Activated T-cell treated with anti-CD3 and anti-CD28 coated beads for 24 hours (primary cell): Measurements from ENCODE around the gene RASGRP2.

Experiments
- DNase-seq: peaks from one replicate; pipeline ENCODE4 v3.0.0-alpha.2; 2020; ENCODE audit warnings: low read depth

Gene RASGRP2

GRCh38 chr11:64743591-64744543 is at the start of gene RASGRP2:
RASGRP2 (minus strand) TSS chr11:64744142; CDS start chr11:64742866, 1,276 bp downstream.
- peak; percentile 61 for DNase-seq

- no peak for DNase-seq
Measured at GRCh38 chr11:64792482-64792881, 48.5 kb upstream of the RASGRP2 start.

GRCh38 chr11:64791781-64792291 is 47.9 kb upstream of the RASGRP2 start:
- DNase-seq: no peak

GRCh38 chr11:64790205-64791095 is 46.5 kb upstream of the RASGRP2 start:
- no peak for DNase-seq

- no peak for DNase-seq
Measured at GRCh38 chr11:64789331-64790204, 45.6 kb upstream of the RASGRP2 start.

- no peak for DNase-seq
Measured at GRCh38 chr11:64788321-64789215, 44.6 kb upstream of the RASGRP2 start.

GRCh38 chr11:64787526-64788320 is 43.8 kb upstream of the RASGRP2 start:
- DNase-seq: no peak

- no peak for DNase-seq
Measured at GRCh38 chr11:64786308-64786707, 42.4 kb upstream of the RASGRP2 start.

- no peak for DNase-seq
Measured at GRCh38 chr11:64784813-64785581, 41.1 kb upstream of the RASGRP2 start.

GRCh38 chr11:64778473-64779298 is 34.7 kb upstream of the RASGRP2 start, which contains the start of gene SF1:
SF1 (minus strand) TSS chr11:64778542; CDS start chr11:64778392, 150 bp downstream.
- peak; percentile 99 for DNase-seq

- no peak for DNase-seq
Measured at GRCh38 chr11:64778223-64778472, 34.2 kb upstream of the RASGRP2 start.

GRCh38 chr11:64777449-64778222 is 33.7 kb upstream of the RASGRP2 start:
- peak; percentile 73 for DNase-seq

GRCh38 chr11:64776875-64777274 is 32.9 kb upstream of the RASGRP2 start:
- no peak for DNase-seq

- DNase-seq: no peak
Measured at GRCh38 chr11:64776425-64776824, 32.5 kb upstream of the RASGRP2 start.

- DNase-seq: no peak
Measured at GRCh38 chr11:64774144-64774543, 30.2 kb upstream of the RASGRP2 start.

GRCh38 chr11:64772303-64773018 is 28.5 kb upstream of the RASGRP2 start:
- DNase-seq: no peak

GRCh38 chr11:64771861-64772260 is 27.9 kb upstream of the RASGRP2 start:
- DNase-seq: no peak
